ENCODE data around the gene FSIP2. TPM values are rescaled to one million over a fixed set of nuclear protein-coding genes. Genes with fewer than 3 reads are reported as not detected.

The FSIP2 gene, protein sequence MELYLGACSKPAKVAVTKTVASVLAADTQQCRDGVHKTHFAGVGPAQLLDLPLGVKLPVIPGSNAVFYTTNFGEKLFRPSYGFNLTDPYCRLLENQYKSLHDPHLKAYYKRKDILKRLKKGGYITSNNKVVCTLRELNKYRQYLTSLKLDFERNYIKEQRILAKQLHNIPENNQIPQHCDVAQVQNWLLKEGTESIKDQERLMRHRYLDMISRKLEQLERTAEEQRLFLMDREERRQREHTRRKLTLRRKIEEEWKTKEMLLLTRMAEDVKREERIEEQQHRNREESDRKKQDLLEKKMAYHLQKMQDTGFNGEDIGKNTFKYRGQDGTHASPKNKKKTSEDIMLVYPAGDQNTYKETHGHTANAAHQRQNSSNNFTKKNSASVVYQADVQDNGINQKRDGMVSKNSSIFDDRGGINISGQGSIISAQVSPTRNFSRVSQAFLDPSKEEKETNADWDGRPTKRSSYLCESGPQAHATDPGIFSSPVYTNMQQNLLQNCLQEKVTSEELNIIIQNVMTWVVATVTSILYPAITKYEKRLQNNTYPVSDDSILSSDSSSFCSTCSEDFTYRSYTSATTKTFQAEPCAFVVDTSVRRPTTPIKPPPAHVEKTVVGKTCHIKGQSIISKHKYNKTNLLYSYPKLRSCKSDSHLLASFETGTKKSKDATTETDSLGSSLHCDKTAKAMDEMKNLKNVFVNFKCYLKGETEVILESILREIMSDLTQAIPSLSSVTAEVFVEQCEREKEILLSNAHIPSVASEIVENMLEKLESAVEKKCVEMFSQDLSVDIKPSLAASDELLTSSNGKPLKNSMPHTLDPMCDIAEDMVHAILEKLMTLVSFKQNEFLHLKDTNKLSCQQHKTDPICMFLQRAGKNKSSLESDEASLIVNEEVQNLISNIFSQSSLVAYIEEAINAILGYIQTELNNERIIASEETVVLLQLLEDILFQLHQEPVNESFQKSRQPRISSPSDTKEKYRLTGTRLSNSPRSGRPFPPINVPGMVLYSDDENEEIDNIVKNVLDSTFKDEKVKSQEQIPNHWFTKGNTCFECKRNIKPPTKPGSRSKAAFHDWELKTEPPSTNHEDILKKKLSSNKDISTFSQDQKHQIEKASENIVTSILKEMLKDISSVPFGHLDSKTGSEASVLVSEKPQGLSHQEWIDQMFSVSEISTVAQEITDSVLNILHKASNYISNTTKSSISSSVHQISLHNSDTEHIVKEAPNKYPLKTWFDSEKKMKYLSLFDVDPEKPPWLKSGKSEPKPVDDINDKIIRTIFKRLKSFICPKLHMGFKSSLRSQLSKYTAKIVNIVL (N-terminal part only)
- 2.3 TPM for total RNA-seq

DNA sequence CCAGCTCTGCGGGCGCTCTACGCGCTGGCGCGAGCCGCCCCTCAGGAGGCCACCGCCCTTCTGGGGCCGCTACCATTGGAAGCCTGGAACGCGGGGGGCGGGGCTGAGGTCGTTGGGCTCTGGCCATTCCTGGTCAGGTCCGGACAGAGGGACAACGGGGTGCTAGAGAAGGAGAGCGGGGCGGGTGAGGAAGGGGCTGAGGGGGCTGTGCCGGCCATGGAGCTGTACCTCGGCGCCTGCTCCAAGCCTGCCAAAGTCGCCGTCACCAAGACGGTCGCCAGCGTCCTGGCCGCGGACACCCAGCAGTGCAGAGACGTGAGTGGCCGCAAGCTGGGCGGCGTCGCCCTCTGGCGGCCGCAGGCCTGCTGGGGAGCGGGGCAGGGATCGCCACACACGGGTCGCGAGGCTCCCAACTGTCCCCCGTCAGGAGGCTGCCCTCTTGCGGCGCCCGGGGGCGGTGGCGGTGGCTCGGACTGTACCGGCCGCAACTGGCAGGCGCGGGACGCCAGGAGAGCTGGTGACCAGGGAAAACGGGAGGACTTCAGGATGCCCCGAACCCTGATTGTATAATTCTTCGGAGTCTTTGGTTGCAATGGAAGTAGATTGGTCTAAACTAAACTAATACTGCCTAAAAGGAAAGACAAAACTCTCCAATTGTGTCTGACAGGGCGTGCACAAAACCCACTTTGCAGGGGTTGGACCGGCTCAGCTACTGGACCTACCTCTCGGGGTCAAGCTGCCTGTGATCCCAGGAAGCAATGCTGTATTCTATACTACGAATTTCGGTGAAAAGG is at the start of gene FSIP2:
TSS of gene FSIP2 (plus strand) at position 126 of the 794 bp plus-strand sequence. CDS start at position 217, 91 bp downstream.

Data from diencephalon (tissue), 1 donor.